Prostate gland (tissue), 2 donors: ENCODE results near the gene EIF3L. TPM values are rescaled to one million over a fixed set of nuclear protein-coding genes. Genes with fewer than 3 reads are reported as not detected.

ENCODE experiments used
- DNase-seq: peaks from one replicate; pipeline ENCODE4 v3.0.0-alpha.2; 2019; ENCODE audit warnings: low spot score
- H3K27ac ChIP-seq, 2 donors: fragments of 200-600 bp; sonication (generic); 2 replicates each; pipeline ENCODE4 v1.5.1; 2017 to 2019
- H3K27me3 ChIP-seq: fragments of 200-600 bp; sonication (generic); replicated peaks from 2 replicates; pipeline ENCODE4 v1.5.1; 2019; ENCODE audit not compliant: insufficient read depth
- H3K36me3 ChIP-seq, 2 donors: fragments of 200-600 bp; sonication (generic); 1 replicate in 1 of 2; 2 replicates in 1 of 2; pipeline versions ENCODE4 v1.5.1 to v1.8.1; 2017 to 2019
- H3K4me1 ChIP-seq: fragments of 200-600 bp; sonication (generic); replicated peaks from 2 replicates; pipeline ENCODE4 v1.5.1; 2019
- H3K4me3 ChIP-seq, 2 donors: fragments of 200-600 bp; sonication (generic); 2 replicates each; pipeline ENCODE4 v1.5.1; 2017 to 2019
- H3K9me3 ChIP-seq: fragments of 200-600 bp; sonication (generic); 2 replicates; pipeline ENCODE4 v1.5.1; 2017
- CTCF ChIP-seq, 4 experiments: fragments of 200-600 bp in 2 of 4; fragments of 450-650 bp in 2 of 4; sonication (generic) in 2 of 4; IDR thresholded peaks; 1 replicate in 3 of 4; 2 replicates in 1 of 4; pipeline ENCODE4 v1.5.1; 2016 to 2019; ENCODE audit warnings: antibody characterized with exemption in 4 of 4, mild to moderate bottlenecking in 2 of 4, moderate library complexity in 2 of 4
- POLR2A ChIP-seq: fragments of 450-650 bp; IDR thresholded peaks from one replicate; pipeline ENCODE4 v1.6.1; 2016; ENCODE audit warnings: antibody characterized with exemption, mild to moderate bottlenecking
- POLR2AphosphoS5 ChIP-seq: sonication (generic); formaldehyde crosslinking; IDR thresholded peaks from one replicate; pipeline ENCODE4 v1.6.1; 2017; ENCODE audit warnings: antibody characterized with exemption
- WGBS: methylation state at CpG from one replicate; pipeline ENCODE4 v1.1.5; 2018; 5-methylcytosine and 5-hydroxymethylcytosine counted together
- intact Hi-C: fragments of 100-400 bp; cut with DNase I; formaldehyde crosslinking; loops from one replicate; pipeline ENCODE4 v1.14.2; 2022
- total RNA-seq, 2 donors: library from RNA; depleted of rRNA; stranded (reverse); fragments of >200 nt; gene quantifications; one replicate each; pipeline ENCODE4 v1.1.0, GENCODE V29; 2016

Gene EIF3L
- total RNA-seq, 2 donors from 2014 or later: 385 to 501 TPM

GRCh38 chr22:37811867-37812266, 37.4 kb upstream of the EIF3L start:
- Histone ChIP-seq H3K27ac (no peak overlapping the region), H3K4me3 (no peak overlapping the region), H3K36me3 (peaks cover 0 to 14% of the 10 kb centered on the region in 2 donors), H3K4me1 (no peaks in the 10 kb centered on the region), H3K9me3 (no peaks in the 10 kb centered on the region), H3K27me3 (no peaks in the 10 kb centered on the region)
- intact Hi-C loops: no loop called here
- no peak for TF ChIP-seq CTCF (IDR thresholded peaks at IDR 0.05)
- TF ChIP-seq POLR2A: no peak
- no peak for TF ChIP-seq POLR2AphosphoS5
- DNase-seq: no peak
- WGBS: 95% methylated on average over 2 of the region's 2 CpGs

- TF ChIP-seq POLR2AphosphoS5 (no peak), CTCF (IDR thresholded peaks at IDR 0.05) (no peak), POLR2A (no peak)
- intact Hi-C loops: no loop called here
- H3K4me1 ChIP-seq: peaks cover under 1% of the 10 kb centered on the region
- DNase-seq: no peak
- H3K36me3 ChIP-seq: peaks cover 0 to 14% of the 10 kb centered on the region in 2 donors
- H3K4me3 ChIP-seq: no peak overlapping the region
- no peaks in the 10 kb centered on the region for H3K9me3 ChIP-seq
- no peak overlapping the region for H3K27ac ChIP-seq
- H3K27me3 ChIP-seq: no peaks in the 10 kb centered on the region
- 89% methylated on average over 25 of the region's 27 CpGs for WGBS
These were observed 36.1 kb upstream of the EIF3L start for GRCh38 chr22:37812869-37813678.

GRCh38 chr22:37815593-37815992, 33.6 kb upstream of the EIF3L start:
- DNase-seq: no peak
- intact Hi-C loops: no loop called here
- Histone ChIP-seq H3K9me3 (no peaks in the 10 kb centered on the region), H3K4me3 (no peak overlapping the region), H3K36me3 (peaks cover 0 to 14% of the 10 kb centered on the region in 2 donors), H3K27ac (no peak overlapping the region), H3K4me1 (peaks cover 8% of the 10 kb centered on the region), H3K27me3 (no peaks in the 10 kb centered on the region)
- 88% methylated on average over 12 of the region's 12 CpGs for WGBS
- no peak for TF ChIP-seq CTCF (IDR thresholded peaks at IDR 0.05)
- no peak for TF ChIP-seq POLR2A
- TF ChIP-seq POLR2AphosphoS5: no peak

GRCh38 chr22:37816543-37817180, 32.6 kb upstream of the EIF3L start:
- DNase-seq: no peak
- no peak overlapping the region for H3K27ac ChIP-seq
- WGBS: 92% methylated on average over 23 of the region's 23 CpGs

More at GRCh38 chr22:37816543-37817180, 32.6 kb upstream of the EIF3L start:
- no peak overlapping the region for H3K4me3 ChIP-seq
- peaks cover 0 to 14% of the 10 kb centered on the region in 2 donors for H3K36me3 ChIP-seq
- intact Hi-C loops: loop anchor here (1.0 to 2.0 kb wide), 2 partner anchors 47 to 148 kb away; no protein-coding TSS in a partner anchor
- TF ChIP-seq CTCF (IDR thresholded peaks at IDR 0.05) (no peak), POLR2AphosphoS5 (no peak), POLR2A (no peak)
- H3K9me3 ChIP-seq: no peaks in the 10 kb centered on the region
- no peaks in the 10 kb centered on the region for H3K27me3 ChIP-seq
- H3K4me1 ChIP-seq: peaks cover 8% of the 10 kb centered on the region
